DND-41 (cell line): ENCODE data around the gene DDX49.
A peak's percentile ranks its signal among the peaks of the same experiment; 100 is the strongest.

Experiments used
- ATAC-seq: fragments of 200-7000 bp; cut with Tn5 transposase; 3 replicates; pipeline ENCODE4 v1.9.1; 2021; ENCODE audit warnings: low read depth; ENCODE audit not compliant: insufficient read depth
- DNase-seq: peaks from one replicate; pipeline ENCODE4 v3.0.0-alpha.2; 2020
- H2AFZ ChIP-seq: 2 replicates; pipeline ENCODE4 v1.6.0; 2012; ENCODE audit warnings: low read depth, low read length
- H3K27ac ChIP-seq: 2 replicates; pipeline ENCODE4 v1.5.1; 2012; ENCODE audit warnings: low read length, inconsistent platforms
- H3K27me3 ChIP-seq: fragments of 200-600 bp; sonication (generic); 2 replicates; pipeline ENCODE4 v1.6.0; 2012; ENCODE audit warnings: low read length, mild to moderate bottlenecking, inconsistent platforms; ENCODE audit not compliant: insufficient read depth, poor library complexity
- H3K36me3 ChIP-seq: 2 replicates; pipeline ENCODE4 v1.5.1; 2012; ENCODE audit warnings: low read length, inconsistent platforms; ENCODE audit not compliant: insufficient read depth
- H3K4me1 ChIP-seq: 2 replicates; pipeline ENCODE4 v1.5.1; 2012; ENCODE audit warnings: mild to moderate bottlenecking, low read length; ENCODE audit not compliant: insufficient read depth
- H3K4me2 ChIP-seq: 2 replicates; pipeline ENCODE4 v1.6.0; 2012; ENCODE audit warnings: mild to moderate bottlenecking, moderate library complexity, low read length, inconsistent platforms; ENCODE audit not compliant: insufficient read depth
- H3K4me3 ChIP-seq, 2 experiments: fragments of 200-600 bp in 1 of 2; shearing (Covaris generic) in 1 of 2; 2 replicates each; pipeline ENCODE4 v1.5.1; 2012 to 2016; ENCODE audit warnings: inconsistent platforms in 2 of 2, low read length in 2 of 2, mild to moderate bottlenecking in 2 of 2, low read depth in 1 of 2, moderate library complexity in 1 of 2
- H3K79me2 ChIP-seq: 2 replicates; pipeline ENCODE4 v1.6.0; 2012; ENCODE audit warnings: low read length, inconsistent platforms; ENCODE audit not compliant: insufficient read depth
- H3K9ac ChIP-seq: 2 replicates; pipeline ENCODE4 v1.6.0; 2012; ENCODE audit warnings: low read depth, mild to moderate bottlenecking, inconsistent platforms, low read length, moderate library complexity
- H3K9me3 ChIP-seq: 2 replicates; pipeline ENCODE4 v1.5.1; 2012; ENCODE audit warnings: low read length, moderate library complexity, mild to moderate bottlenecking, inconsistent platforms; ENCODE audit not compliant: insufficient read depth, severe bottlenecking
- H4K20me1 ChIP-seq: 2 replicates; pipeline ENCODE4 v1.6.0; 2012; ENCODE audit warnings: low read length; ENCODE audit not compliant: insufficient read depth
- CTCF ChIP-seq: IDR thresholded peaks from 2 replicates; pipeline ENCODE4 v1.5.1; 2012; ENCODE audit warnings: borderline replicate concordance, low read length, moderate library complexity, mild to moderate bottlenecking; ENCODE audit not compliant: poor library complexity, severe bottlenecking; ENCODE audit errors: extremely low read depth
- EZH2 ChIP-seq: IDR thresholded peaks from 3 replicates; pipeline ENCODE4 v1.6.1; 2012; ENCODE audit warnings: borderline replicate concordance, low read depth, mild to moderate bottlenecking, moderate library complexity, low read length, inconsistent platforms; ENCODE audit not compliant: severe bottlenecking

DDX49 gene

GRCh38 chr19:18878058-18878797 lies 41.3 kb upstream of the DDX49 start:
- Histone ChIP-seq H3K4me2 (no peak overlapping the region), H3K27ac (no peak overlapping the region), H2AFZ (no peak overlapping the region), H3K27me3 (no peaks in the 10 kb centered on the region), H3K4me1 (no peaks in the 10 kb centered on the region), H3K9me3 (no peaks in the 10 kb centered on the region), H3K79me2 (no peaks in the 10 kb centered on the region), H3K4me3 (no peak overlapping the region), H3K36me3 (no peaks in the 10 kb centered on the region), H3K9ac (no peak overlapping the region), H4K20me1 (peaks cover 3% of the 10 kb centered on the region)
- TF ChIP-seq EZH2 (no peak), CTCF (no peak)
- DNase-seq: no peak
- ATAC-seq: no peak

- Histone ChIP-seq H3K4me2 (no peak overlapping the region), H3K4me1 (no peaks in the 10 kb centered on the region), H3K27ac (no peak overlapping the region), H3K79me2 (no peaks in the 10 kb centered on the region), H3K9ac (no peak overlapping the region), H3K9me3 (no peaks in the 10 kb centered on the region), H3K4me3 (no peak overlapping the region), H3K36me3 (no peaks in the 10 kb centered on the region), H4K20me1 (peaks cover 3% of the 10 kb centered on the region; the same call in 1 of the 2 replicates), H3K27me3 (no peaks in the 10 kb centered on the region), H2AFZ (no peak overlapping the region)
- ATAC-seq (peak; percentile 25; the same call in 2 of the 3 replicates), DNase-seq (no peak)
- TF ChIP-seq EZH2: no peak
- TF ChIP-seq CTCF: no peak
These were observed 40.5 kb upstream of the DDX49 start for GRCh38 chr19:18878858-18879578.

GRCh38 chr19:18879579-18880373 lies 39.7 kb upstream of the DDX49 start:
- no peaks in the 10 kb centered on the region for H3K9me3 ChIP-seq
- ATAC-seq (peak; percentile 65), DNase-seq (peak; percentile 60)
- H3K36me3 ChIP-seq: no peaks in the 10 kb centered on the region
- H3K4me2 ChIP-seq: no peak overlapping the region
- no peaks in the 10 kb centered on the region for H3K4me1 ChIP-seq
- H3K79me2 ChIP-seq: no peaks in the 10 kb centered on the region
- H4K20me1 ChIP-seq: peaks cover 3% of the 10 kb centered on the region; the same call in 1 of the 2 replicates
- no peaks in the 10 kb centered on the region for H3K27me3 ChIP-seq
- H2AFZ ChIP-seq: no peak overlapping the region
- H3K9ac ChIP-seq: no peak overlapping the region
- H3K27ac ChIP-seq: no peak overlapping the region
- no peak for TF ChIP-seq EZH2
- TF ChIP-seq CTCF: no peak
- no peak overlapping the region for H3K4me3 ChIP-seq
